OCI-LY7 (cell line): Measurements from ENCODE around the gene DUS3L. TPM values are rescaled to one million over a fixed set of nuclear protein-coding genes. Genes with fewer than 3 reads are reported as not detected.

ENCODE experiments used
- Bru-seq: library from RNA; stranded (reverse); fragments of 400-500 nt; gene quantifications from one replicate; lab custom pipeline; 2021; lab: Mats Ljungman, UMichigan
- BruChase-seq, 2 experiments: library from RNA; stranded (reverse); fragments of 400-500 nt; gene quantifications; one replicate each; lab custom pipeline; 2021; lab: Mats Ljungman, UMichigan
- BruUV-seq: library from RNA; stranded (reverse); fragments of 400-500 nt; replicated peaks from 2 replicates; lab custom pipeline; 2021; lab: Mats Ljungman, UMichigan
- CTCF ChIA-PET: fragments of 300-600 bp; sonication (Branson Sonifier 250); formaldehyde crosslinking; loops from one replicate; lab custom pipeline; 2022; ENCODE audit warnings: antibody characterized with exemption; ENCODE audit not compliant: unreplicated experiment; lab: Charles Lee
- POLR2A ChIA-PET: fragments of 300-600 bp; sonication (Branson Sonifier 250); formaldehyde crosslinking; loops from one replicate; lab custom pipeline; 2022; ENCODE audit warnings: antibody characterized with exemption; lab: Charles Lee
- DNase-seq: peaks from one replicate; pipeline ENCODE4 v3.0.0-alpha.2; 2015; ENCODE audit warnings: low spot score
- H2AFZ ChIP-seq: fragments of 200-600 bp; sonication (generic), shearing (Covaris generic); 2 replicates; pipeline ENCODE4 v1.6.1; 2014; ENCODE audit warnings: mild to moderate bottlenecking, antibody characterized with exemption, low read length, moderate library complexity
- H3K27ac ChIP-seq: fragments of 200-600 bp; sonication (generic); 2 replicates; pipeline ENCODE4 v1.5.1; 2014; ENCODE audit warnings: mixed run types, low read depth, mild to moderate bottlenecking, moderate library complexity, low read length, inconsistent platforms; ENCODE audit not compliant: poor library complexity, severe bottlenecking
- H3K36me3 ChIP-seq: fragments of 200-600 bp; sonication (generic); 2 replicates; pipeline ENCODE4 v1.6.1; 2014; ENCODE audit warnings: mild to moderate bottlenecking, antibody characterized with exemption, low read length, moderate library complexity, mixed read lengths; ENCODE audit not compliant: insufficient read depth
- H3K4me1 ChIP-seq: fragments of 200-600 bp; sonication (generic); 2 replicates; pipeline ENCODE4 v1.5.1; 2014; ENCODE audit warnings: mild to moderate bottlenecking, low read length; ENCODE audit not compliant: insufficient read depth, poor library complexity, severe bottlenecking
- H3K4me2 ChIP-seq: fragments of 200-600 bp; sonication (generic); 2 replicates; pipeline ENCODE4 v1.6.1; 2014; ENCODE audit warnings: mild to moderate bottlenecking, low read length
- H3K4me3 ChIP-seq: fragments of 200-600 bp; sonication (generic); 2 replicates; pipeline ENCODE4 v1.5.1; 2014; ENCODE audit warnings: mild to moderate bottlenecking, low read depth, low read length; ENCODE audit not compliant: poor library complexity, severe bottlenecking
- H3K79me2 ChIP-seq: fragments of 200-600 bp; sonication (generic); 2 replicates; pipeline ENCODE4 v1.6.1; 2016; ENCODE audit warnings: low read depth, mild to moderate bottlenecking, low read length, moderate library complexity, mixed read lengths; ENCODE audit not compliant: insufficient read depth
- H3K9me2 ChIP-seq: fragments of 200-600 bp; sonication (generic); 2 replicates; pipeline ENCODE4 v1.6.1; 2016; ENCODE audit warnings: mild to moderate bottlenecking, low read length, mixed read lengths; ENCODE audit not compliant: insufficient read depth
- H3K9me3 ChIP-seq: fragments of 200-600 bp; sonication (generic); 2 replicates; pipeline ENCODE4 v1.6.1; 2014; ENCODE audit warnings: mild to moderate bottlenecking, mixed run types, low read length, mixed read lengths
- H4K20me1 ChIP-seq: fragments of 200-600 bp; sonication (generic); 2 replicates; pipeline ENCODE4 v1.6.1; 2014; ENCODE audit warnings: mild to moderate bottlenecking, antibody characterized with exemption, low read length, moderate library complexity, mixed read lengths; ENCODE audit not compliant: insufficient read depth
- CTCF ChIP-seq: fragments of 200-600 bp; sonication (generic); conservative IDR thresholded peaks from 2 replicates; pipeline ENCODE4 v1.5.1; 2014; ENCODE audit warnings: mild to moderate bottlenecking, antibody characterized with exemption, low read length, moderate library complexity, mixed read lengths
- EZH2phosphoT487 ChIP-seq: fragments of 200-600 bp; sonication (generic); IDR thresholded peaks from 2 replicates; pipeline ENCODE4 v1.6.1; 2018; ENCODE audit warnings: low read depth, borderline replicate concordance, mild to moderate bottlenecking, mixed run types, antibody characterized with exemption, low read length, moderate library complexity, mixed read lengths
- intact Hi-C: fragments of 100-400 bp; cut with micrococcal nuclease; formaldehyde crosslinking; loops from one replicate; pipeline ENCODE4 v1.10.0; 2022; ENCODE audit not compliant: unreplicated experiment
- long read RNA-seq: library from polyadenylated mRNA; stranded (forward); transcript quantifications from one replicate; pipeline ENCODE4 v2.0.0, GENCODE V29; 2022
- total RNA-seq, 2 experiments: library from RNA; depleted of rRNA in 1 of 2; stranded (reverse); fragments of >200 nt in 1 of 2; shearing (Covaris generic) in 1 of 2; gene quantifications; 2 replicates each; pipeline ENCODE4 v1.2.3, GENCODE V29; 2014 to 2022

Gene DUS3L
- 55.8 and 63.7 TPM in 2 replicates for total RNA-seq (2014; rRNA removed; shearing (Covaris generic))
- 59.6 and 76.9 TPM in 2 replicates for total RNA-seq (2022)
- Bru-seq, nascent RNA: percentile 67 among the genes with signal in this experiment
- percentile 77 among the genes with signal in this experiment for BruChase-seq, experiment 1, labeled RNA remaining after a 6-hour chase
- percentile 77 among the genes with signal in this experiment for BruChase-seq, experiment 2, labeled RNA remaining after a 2-hour chase
- long read RNA-seq, transcript DUS3L-201 (13 exons, 2,113 nt): major isoform, 54 of 107 reads
- long read RNA-seq, partial matches to known transcripts: 24 of 107 reads
- long read RNA-seq, other reads (novel, unspliced or antisense): 29 of 107 reads

- H3K27ac ChIP-seq: peak within 1 kb of the TSS; percentile 81
- peak within 1 kb of the TSS; percentile 78 for H3K4me3 ChIP-seq
- ChIA-PET CTCF (no interaction called here), POLR2A (interaction anchor here (0.5 to 0.6 kb wide), 2 partner anchors 100 to 1561 kb away, joined by 3 to 5 read pairs; no protein-coding TSS in a partner anchor)
- peaks cover 45% of the 10 kb centered on the region for H3K36me3 ChIP-seq
- no peaks in the 10 kb centered on the region for H4K20me1 ChIP-seq
- peak within 1 kb of the TSS; percentile 77 for H3K4me2 ChIP-seq
- intact Hi-C loops: loop anchor here (2.0 to 10.0 kb wide), 3 partner anchors 70 to 166 kb away; partner anchors contain the start of genes CATSPERD, LONP1, RPL36 and SAFB
- TF ChIP-seq EZH2phosphoT487 (no peak), CTCF (no peak)
- H3K9me3 ChIP-seq: no peaks in the 10 kb centered on the region
- H2AFZ ChIP-seq: peak within 1 kb of the TSS; percentile 55; the same call in 1 of the 2 replicates
- TSS peak; percentile 91 for BruUV-seq
- H3K4me1 ChIP-seq: peaks cover 9% of the 10 kb centered on the region
- peak; percentile 99 for DNase-seq
- peaks cover 7% of the 10 kb centered on the region; the same call in 1 of the 2 replicates for H3K79me2 ChIP-seq
- no peaks in the 10 kb centered on the region for H3K9me2 ChIP-seq
Observed at GRCh38 chr19:5790559-5791520, at the start of gene DUS3L. Gene DUS3L (minus strand): TSS chr19:5791163. CDS start chr19:5791141, 22 bp downstream.

- Histone ChIP-seq H3K36me3 (no peaks in the 10 kb centered on the region), H3K9me2 (no peaks in the 10 kb centered on the region), H3K4me1 (peaks cover 14% of the 10 kb centered on the region), H3K9me3 (no peaks in the 10 kb centered on the region), H3K4me2 (no peak within 1 kb of the TSS), H4K20me1 (no peaks in the 10 kb centered on the region), H3K4me3 (no peak within 1 kb of the TSS), H2AFZ (no peak within 1 kb of the TSS), H3K27ac (no peak within 1 kb of the TSS), H3K79me2 (no peaks in the 10 kb centered on the region)
- ChIA-PET POLR2A (interaction anchor here (0.7 kb wide), 1 partner anchor 35 kb away, joined by 4 read pairs; no protein-coding TSS in a partner anchor), CTCF (interaction anchor here (0.5 kb wide), 1 partner anchor 689 kb away, joined by 6 read pairs; no protein-coding TSS in a partner anchor)
- no peak for DNase-seq
- BruUV-seq: no TSS peak
- no peak for TF ChIP-seq EZH2phosphoT487
- TF ChIP-seq CTCF: no peak
- intact Hi-C loops: no loop called here
Observed at GRCh38 chr19:5839065-5840017, 48.4 kb upstream of the DUS3L start, which contains the start of gene FUT6. Gene FUT6 (minus strand): TSS chr19:5839702. CDS start chr19:5832567, 7,135 bp downstream.
